Stomach (tissue), 9 donors: ENCODE measurements around the gene STYXL2. TPM values are rescaled to one million over a fixed set of nuclear protein-coding genes. Genes with fewer than 3 reads are reported as not detected.

ENCODE experiments used
- DNase-seq, 2 donors: peaks; one replicate each; pipeline versions ENCODE4 v3.0.0 to v3.0.0-alpha.2; 2013 to 2019
- H3K27ac ChIP-seq, 5 donors: fragments of 200-600 bp in 4 of 5; sonication (generic) in 4 of 5; one replicate each; pipeline ENCODE4 v1.5.1; 2013 to 2019; ENCODE audit warnings: mild to moderate bottlenecking in 1 of 5, moderate library complexity in 1 of 5
- H3K27me3 ChIP-seq, 3 donors: fragments of 200-600 bp; sonication (generic); one replicate each; pipeline ENCODE4 v1.5.1; 2017 to 2019; ENCODE audit warnings: mixed run types in 1 of 3
- H3K36me3 ChIP-seq, 4 donors: fragments of 200-600 bp; sonication (generic); 1 replicate in 3 of 4; 2 replicates in 1 of 4; pipeline ENCODE4 v1.5.1; 2016 to 2019
- H3K4me1 ChIP-seq, 4 donors: fragments of 200-600 bp; sonication (generic); one replicate each; pipeline ENCODE4 v1.5.1; 2016 to 2019
- H3K4me3 ChIP-seq, 4 donors: fragments of 200-600 bp; sonication (generic) in 3 of 4; one replicate each; pipeline ENCODE4 v1.5.1; 2016 to 2019; ENCODE audit warnings: mild to moderate bottlenecking in 1 of 4
- H3K9me3 ChIP-seq, 4 donors: fragments of 200-600 bp; sonication (generic); one replicate each; pipeline ENCODE4 v1.5.1; 2016 to 2019
- CTCF ChIP-seq, 7 experiments: fragments of 450-650 bp in 4 of 7; fragments of 200-600 bp in 3 of 7; sonication (generic) in 3 of 7; IDR thresholded peaks; one replicate each; pipeline ENCODE4 v1.5.1; 2016 to 2019; ENCODE audit warnings: antibody characterized with exemption in 7 of 7, control low read depth in 2 of 7, mild to moderate bottlenecking in 1 of 7
- EP300 ChIP-seq: sonication (generic); formaldehyde crosslinking; IDR thresholded peaks from one replicate; pipeline ENCODE4 v1.6.1; 2017; ENCODE audit warnings: antibody characterized with exemption
- POLR2A ChIP-seq, 4 donors: fragments of 450-650 bp; IDR thresholded peaks; one replicate each; pipeline ENCODE4 v1.6.1; 2016; ENCODE audit warnings: antibody characterized with exemption in 4 of 4, control low read depth in 2 of 4, mild to moderate bottlenecking in 1 of 4, moderate library complexity in 1 of 4
- POLR2AphosphoS5 ChIP-seq, 3 donors: sonication (generic); formaldehyde crosslinking; IDR thresholded peaks; one replicate each; pipeline ENCODE4 v1.6.1; 2016; ENCODE audit warnings: antibody characterized with exemption in 3 of 3
- WGBS, 5 donors: extraction: QIAGEN DNeasy Blood & Tissue Kit in 3 of 5; methylation state at CpG; one replicate each; pipeline versions ENCODE4 v1.1.5 to v1.1.7; 2013 to 2018; 5-methylcytosine and 5-hydroxymethylcytosine counted together
- intact Hi-C: fragments of 100-400 bp; cut with DNase I; formaldehyde crosslinking; loops from one replicate; pipeline ENCODE4 v1.15.1; 2023; ENCODE audit warnings: low total_unique reads
- polyA plus RNA-seq, 3 donors: library from polyadenylated mRNA; stranded (reverse); fragments of 200-250 nt; gene quantifications; one replicate each; pipeline ENCODE4 v1.2.3, GENCODE V29; 2013
- total RNA-seq, 5 donors: library from RNA; depleted of rRNA; stranded (reverse); fragments of >200 nt; gene quantifications; one replicate each; pipeline versions ENCODE4 v1.1.0 to v1.2.3, GENCODE V29; 2014 to 2016
- donor health status: healthy with polysubstance abuse.
- donor health status: Bipolar disorder and iron deficiency.
- donor health status: healthy.

STYXL2 gene
- total and polyA plus RNA-seq, 8 donors: 0.73 TPM; not detected in 7

- Histone ChIP-seq H3K4me1 (no peaks in the 10 kb centered on the region), H3K36me3 (no peaks in the 10 kb centered on the region), H3K27me3 (peaks cover 0 to 12% (median 0%) of the 10 kb centered on the region in 3 donors), H3K4me3 (no peak overlapping the region), H3K9me3 (peaks cover 0 to 7% (median 2%) of the 10 kb centered on the region in 4 donors), H3K27ac (no peak overlapping the region)
- intact Hi-C loops: no loop called here
- WGBS, 5 donors: 78 to 84% (median 82%) methylated on average over 8 of the region's 8 CpGs
- TF ChIP-seq CTCF (IDR thresholded peaks at IDR 0.05) (no peak), EP300 (no peak), POLR2A (IDR thresholded peaks at IDR 0.05) (no peak), POLR2AphosphoS5 (IDR thresholded peaks at IDR 0.05) (no peak)
- no peak for DNase-seq
Measured at GRCh38 chr1:167132301-167133010, 38.6 kb downstream of the STYXL2 start.

DNA sequence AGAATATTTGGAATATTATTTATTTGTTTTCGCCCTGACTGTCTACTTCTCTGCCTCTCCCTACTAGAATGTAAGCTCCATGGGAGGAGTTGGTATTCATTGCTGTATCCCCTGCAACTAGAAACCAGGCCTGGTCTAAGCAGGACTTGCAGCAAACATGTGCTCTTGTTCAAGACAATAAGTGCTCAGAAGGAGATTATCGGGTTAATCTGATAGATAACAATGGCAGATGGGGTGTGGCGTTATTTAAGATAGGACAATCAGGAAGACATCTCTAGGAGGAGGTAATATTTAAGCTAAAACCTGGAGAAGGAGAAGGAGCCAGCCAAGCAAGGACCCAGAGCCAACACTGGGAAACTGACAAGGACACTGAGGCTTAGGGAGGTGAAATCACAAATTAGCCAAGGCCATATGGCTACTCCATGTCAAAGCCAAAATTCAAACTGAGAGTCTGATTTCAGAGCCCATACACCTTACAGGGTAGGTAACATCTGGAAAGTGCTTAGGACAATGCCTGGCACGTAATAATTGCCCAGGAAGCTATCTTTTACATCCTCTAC is 41.5 kb downstream of the STYXL2 start:
- no peak for DNase-seq
- intact Hi-C loops: no loop called here
- no peaks in the 10 kb centered on the region for H3K36me3 ChIP-seq
- no peaks in the 10 kb centered on the region for H3K4me1 ChIP-seq
- WGBS, 5 donors: 37 to 69% (median 56%) methylated on average over 4 of the region's 4 CpGs
- no peak overlapping the region for H3K27ac ChIP-seq
- TF ChIP-seq EP300 (no peak), POLR2AphosphoS5 (IDR thresholded peaks at IDR 0.05) (no peak), CTCF (IDR thresholded peaks at IDR 0.05) (no peak), POLR2A (IDR thresholded peaks at IDR 0.05) (no peak)
- peaks cover 0 to 7% (median 2%) of the 10 kb centered on the region in 4 donors for H3K9me3 ChIP-seq
- no peak overlapping the region for H3K4me3 ChIP-seq
- H3K27me3 ChIP-seq: peaks cover 0 to 1% (median 0%) of the 10 kb centered on the region in 3 donors

GRCh38 chr1:167136191-167136614 is 42.3 kb downstream of the STYXL2 start:
- H3K36me3 ChIP-seq: no peaks in the 10 kb centered on the region
- WGBS, 5 donors: 29 to 54% (median 43%) methylated on average over 2 of the region's 2 CpGs
- H3K4me1 ChIP-seq: no peaks in the 10 kb centered on the region
- no peak overlapping the region for H3K27ac ChIP-seq
- peaks cover 0 to 7% (median 2%) of the 10 kb centered on the region in 4 donors for H3K9me3 ChIP-seq
- no peak for TF ChIP-seq EP300
- TF ChIP-seq POLR2A (IDR thresholded peaks at IDR 0.05): no peak
- no peak for TF ChIP-seq POLR2AphosphoS5 (IDR thresholded peaks at IDR 0.05)
- no peak for TF ChIP-seq CTCF (IDR thresholded peaks at IDR 0.05)
- no peak for DNase-seq
- no peaks in the 10 kb centered on the region for H3K27me3 ChIP-seq
- H3K4me3 ChIP-seq: no peak overlapping the region
- intact Hi-C loops: no loop called here

GRCh38 chr1:167136806-167137205 is 42.9 kb downstream of the STYXL2 start:
- intact Hi-C loops: no loop called here
- DNase-seq: no peak
- Histone ChIP-seq H3K4me3 (no peak overlapping the region), H3K36me3 (no peaks in the 10 kb centered on the region), H3K9me3 (peaks cover 0 to 7% (median 2%) of the 10 kb centered on the region in 4 donors), H3K27ac (no peak overlapping the region), H3K27me3 (no peaks in the 10 kb centered on the region), H3K4me1 (no peaks in the 10 kb centered on the region)
- TF ChIP-seq EP300: no peak
- no peak for TF ChIP-seq CTCF (IDR thresholded peaks at IDR 0.05)
- no peak for TF ChIP-seq POLR2A (IDR thresholded peaks at IDR 0.05)
- no peak for TF ChIP-seq POLR2AphosphoS5 (IDR thresholded peaks at IDR 0.05)
- 43 to 86% (median 76%) methylated on average over 2 of the region's 2 CpGs for WGBS, 5 donors
